Gastroesophageal sphincter (tissue), 4 donors: ENCODE data around the gene TP73. TPM values are rescaled to one million over a fixed set of nuclear protein-coding genes. Genes with fewer than 3 reads are reported as not detected.

Source experiments
- ATAC-seq: fragments of 150-250 bp; one replicate; pipeline ENCODE4 v1.9.1; 2016; ENCODE audit warnings: mild to moderate bottlenecking, moderate library complexity
- H3K27ac ChIP-seq, 4 donors: fragments of 200-600 bp; sonication (generic) in 3 of 4; 1 replicate in 3 of 4; 2 replicates in 1 of 4; pipeline ENCODE4 v1.5.1; 2016 to 2019
- H3K27me3 ChIP-seq: fragments of 200-600 bp; sonication (generic); one replicate; pipeline ENCODE4 v1.5.1; 2019
- H3K36me3 ChIP-seq, 2 donors: fragments of 200-600 bp; sonication (generic); one replicate each; pipeline ENCODE4 v1.5.1; 2019; ENCODE audit warnings: control low read depth in 1 of 2
- H3K4me1 ChIP-seq, 3 donors: fragments of 200-600 bp; sonication (generic); 1 replicate in 2 of 3; 2 replicates in 1 of 3; pipeline ENCODE4 v1.5.1; 2016 to 2019; ENCODE audit warnings: control low read depth in 2 of 3
- H3K4me3 ChIP-seq, 2 donors: fragments of 200-600 bp; sonication (generic); one replicate each; pipeline ENCODE4 v1.5.1; 2019; ENCODE audit warnings: mild to moderate bottlenecking in 1 of 2, moderate library complexity in 1 of 2
- H3K9me3 ChIP-seq, 3 donors: fragments of 200-600 bp; sonication (generic); one replicate each; pipeline ENCODE4 v1.5.1; 2017 to 2019; ENCODE audit warnings: control low read depth in 2 of 3
- EP300 ChIP-seq: sonication (generic); formaldehyde crosslinking; IDR thresholded peaks from one replicate; pipeline ENCODE4 v1.6.1; 2017; ENCODE audit warnings: antibody characterized with exemption, mild to moderate bottlenecking
- POLR2A ChIP-seq, 2 donors: fragments of 450-650 bp; IDR thresholded peaks; one replicate each; pipeline ENCODE4 v1.6.1; 2017; ENCODE audit warnings: antibody characterized with exemption in 2 of 2, mild to moderate bottlenecking in 2 of 2, moderate library complexity in 1 of 2
- POLR2AphosphoS5 ChIP-seq: sonication (generic); formaldehyde crosslinking; IDR thresholded peaks from one replicate; pipeline ENCODE4 v1.6.1; 2017; ENCODE audit warnings: antibody characterized with exemption
- WGBS, 2 donors: methylation state at CpG; one replicate each; pipeline ENCODE4 v1.1.5; 2018; ENCODE audit warnings: low coverage in 1 of 2; 5-methylcytosine and 5-hydroxymethylcytosine counted together
- total RNA-seq, 4 donors: library from RNA; depleted of rRNA; stranded (reverse); fragments of >200 nt; gene quantifications; one replicate each; pipeline ENCODE4 v1.1.0, GENCODE V29; 2016
- TF ChIP-seq, protein P1 (sequence below), 4 experiments: fragments of 200-600 bp in 2 of 4; fragments of 450-650 bp in 2 of 4; sonication (generic) in 1 of 4; IDR thresholded peaks; one replicate each; pipeline ENCODE4 v1.5.1; 2017 to 2019; ENCODE audit warnings: antibody characterized with exemption in 4 of 4, mild to moderate bottlenecking in 2 of 4, moderate library complexity in 2 of 4

The TP73 gene
- total RNA-seq, 4 donors from 2014 or later: 0.19 to 0.22 TPM; not detected in 2

DNA sequence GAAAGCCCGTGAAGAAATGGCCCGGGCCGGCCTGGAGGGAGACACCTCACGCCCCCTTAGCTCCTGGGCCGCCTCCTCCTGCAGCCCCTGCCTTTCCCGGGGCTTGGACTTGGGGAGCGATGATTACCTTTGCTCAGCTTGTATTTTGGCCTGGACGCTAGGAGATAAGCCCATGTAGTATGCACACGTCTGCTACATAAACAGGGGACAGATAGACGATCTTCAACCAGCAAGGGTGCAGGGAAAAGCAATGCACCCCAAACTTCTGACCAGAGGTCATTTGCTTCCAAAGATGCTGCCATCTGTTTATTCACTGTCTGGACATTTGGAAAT is 936 bp downstream of the TP73 start:
- peaks cover 77% of the 10 kb centered on the region for H3K27me3 ChIP-seq
- no peak overlapping the region for H3K27ac ChIP-seq
- peaks cover 2 to 45% (median 26%) of the 10 kb centered on the region in 3 donors for H3K4me1 ChIP-seq
- TF ChIP-seq POLR2A (IDR thresholded peaks at IDR 0.05) (no peak), POLR2AphosphoS5 (no peak), EP300 (no peak)
- TF ChIP-seq, protein P1, sequence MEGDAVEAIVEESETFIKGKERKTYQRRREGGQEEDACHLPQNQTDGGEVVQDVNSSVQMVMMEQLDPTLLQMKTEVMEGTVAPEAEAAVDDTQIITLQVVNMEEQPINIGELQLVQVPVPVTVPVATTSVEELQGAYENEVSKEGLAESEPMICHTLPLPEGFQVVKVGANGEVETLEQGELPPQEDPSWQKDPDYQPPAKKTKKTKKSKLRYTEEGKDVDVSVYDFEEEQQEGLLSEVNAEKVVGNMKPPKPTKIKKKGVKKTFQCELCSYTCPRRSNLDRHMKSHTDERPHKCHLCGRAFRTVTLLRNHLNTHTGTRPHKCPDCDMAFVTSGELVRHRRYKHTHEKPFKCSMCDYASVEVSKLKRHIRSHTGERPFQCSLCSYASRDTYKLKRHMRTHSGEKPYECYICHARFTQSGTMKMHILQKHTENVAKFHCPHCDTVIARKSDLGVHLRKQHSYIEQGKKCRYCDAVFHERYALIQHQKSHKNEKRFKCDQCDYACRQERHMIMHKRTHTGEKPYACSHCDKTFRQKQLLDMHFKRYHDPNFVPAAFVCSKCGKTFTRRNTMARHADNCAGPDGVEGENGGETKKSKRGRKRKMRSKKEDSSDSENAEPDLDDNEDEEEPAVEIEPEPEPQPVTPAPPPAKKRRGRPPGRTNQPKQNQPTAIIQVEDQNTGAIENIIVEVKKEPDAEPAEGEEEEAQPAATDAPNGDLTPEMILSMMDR (IDR thresholded peaks at IDR 0.05): no peak
- H3K4me3 ChIP-seq: no peak overlapping the region
- no peak for ATAC-seq
- no peaks in the 10 kb centered on the region for H3K36me3 ChIP-seq
- no peaks in the 10 kb centered on the region for H3K9me3 ChIP-seq
- WGBS, 2 donors: 27 to 80% methylated on average over 2 to 4 of the region's 10 CpGs

DNA sequence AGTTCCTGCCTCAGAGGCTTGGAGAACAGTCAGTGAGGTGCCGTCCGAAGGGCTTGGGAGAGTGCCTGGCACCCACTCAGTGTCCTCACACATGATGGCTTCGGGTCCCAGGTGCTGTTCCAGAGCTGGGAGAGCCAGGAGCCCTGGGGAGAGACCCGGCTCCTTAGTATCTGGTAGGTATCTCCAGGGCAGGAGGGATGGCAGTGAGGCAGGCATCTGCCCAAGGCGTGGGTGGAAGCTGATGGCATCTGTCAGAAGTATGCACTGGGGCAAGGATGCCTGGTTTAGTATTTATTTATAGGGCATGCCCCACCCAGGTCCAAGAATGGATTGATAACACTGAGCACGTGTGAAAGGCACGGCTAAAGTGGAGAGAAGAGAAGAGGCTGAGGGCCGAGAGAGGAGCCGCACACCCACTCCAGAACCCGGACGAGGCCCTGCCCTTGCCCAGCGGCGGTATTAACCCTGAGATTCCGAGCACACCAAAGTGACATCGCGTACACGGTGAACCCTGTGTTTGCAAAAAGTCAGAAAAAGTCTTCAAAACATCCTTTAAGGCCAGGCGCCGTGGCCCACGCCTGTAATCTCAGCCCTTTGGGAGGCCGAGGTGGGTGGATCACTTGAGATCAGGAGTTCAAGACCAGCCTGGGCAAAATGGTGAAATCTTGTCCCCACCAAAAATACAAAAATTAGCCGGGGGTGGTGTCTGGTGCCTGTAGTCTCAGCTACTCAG is 2.4 kb downstream of the TP73 start:
- H3K27me3 ChIP-seq: peaks cover 79% of the 10 kb centered on the region
- H3K4me3 ChIP-seq: no peak overlapping the region
- H3K9me3 ChIP-seq: no peaks in the 10 kb centered on the region
- no peak for TF ChIP-seq POLR2AphosphoS5
- no peak for TF ChIP-seq EP300
- TF ChIP-seq, protein P1 (IDR thresholded peaks at IDR 0.05): no peak
- no peak for TF ChIP-seq POLR2A (IDR thresholded peaks at IDR 0.05)
- ATAC-seq: no peak
- WGBS, 2 donors: 79% methylated on average over 8 of the region's 22 CpGs; no CpG with 5 or more reads in 1 of the 2 donors
- no peak overlapping the region for H3K27ac ChIP-seq
- peaks cover 2 to 31% (median 21%) of the 10 kb centered on the region in 3 donors for H3K4me1 ChIP-seq
- H3K36me3 ChIP-seq: no peaks in the 10 kb centered on the region

DNA sequence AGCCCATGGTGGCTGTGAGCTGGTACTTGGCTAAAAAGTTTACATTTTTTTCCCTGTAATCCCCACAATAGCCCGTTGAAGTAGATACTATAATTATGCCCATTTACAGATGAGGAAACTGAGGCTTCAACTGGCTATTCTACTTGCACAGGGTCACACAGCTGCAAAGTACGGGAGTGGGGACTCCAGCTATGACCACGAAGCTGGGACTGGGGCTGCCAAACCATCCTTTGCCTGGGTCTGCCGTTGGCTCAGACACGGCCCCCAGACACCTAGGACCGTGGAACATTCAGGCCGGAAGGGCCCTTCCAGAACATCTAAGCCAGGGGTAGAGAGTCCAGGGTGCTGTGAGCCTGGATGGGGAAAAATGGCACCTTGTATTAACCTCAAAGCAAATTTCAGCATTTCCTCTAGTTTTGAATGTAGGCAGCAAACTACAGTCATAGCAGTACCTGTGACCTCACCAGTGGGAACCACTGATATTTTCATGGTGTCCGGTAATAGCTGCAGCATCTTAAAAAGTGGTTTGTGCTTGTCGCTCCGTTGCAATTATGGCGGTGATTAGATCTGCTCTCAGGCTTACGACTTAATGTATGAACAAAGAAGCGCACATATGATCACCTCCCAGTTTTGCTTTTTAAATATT is 4.3 kb downstream of the TP73 start:
- no peaks in the 10 kb centered on the region for H3K36me3 ChIP-seq
- 82 to 85% methylated on average over 6 to 8 of the region's 13 CpGs for WGBS, 2 donors
- ATAC-seq: no peak
- peaks cover 66% of the 10 kb centered on the region for H3K27me3 ChIP-seq
- H3K4me3 ChIP-seq: no peak overlapping the region
- no peaks in the 10 kb centered on the region for H3K9me3 ChIP-seq
- no peak overlapping the region for H3K27ac ChIP-seq
- peaks cover 0 to 15% (median 6%) of the 10 kb centered on the region in 3 donors for H3K4me1 ChIP-seq
- TF ChIP-seq POLR2A (IDR thresholded peaks at IDR 0.05) (no peak), POLR2AphosphoS5 (no peak), EP300 (no peak)
- TF ChIP-seq, protein P1 (IDR thresholded peaks at IDR 0.05): no peak

DNA sequence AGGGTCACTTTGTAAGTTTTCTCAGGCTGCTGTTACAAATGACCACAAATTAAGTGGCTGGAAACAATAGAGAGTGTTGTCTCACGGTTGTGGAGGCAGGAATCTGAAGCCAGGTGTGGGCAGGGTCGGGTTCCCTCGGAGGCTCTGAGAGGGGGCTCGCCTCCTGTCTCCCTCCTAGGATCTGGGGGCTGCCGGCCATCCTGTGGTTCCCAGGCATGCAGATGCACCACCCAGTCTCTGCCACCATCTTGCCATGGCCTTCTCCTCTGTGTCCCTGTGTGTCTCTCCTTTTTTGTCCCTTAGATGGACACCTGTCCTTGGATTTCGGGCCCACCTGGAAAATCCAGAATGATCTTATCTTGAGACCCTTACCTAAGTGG is 4.8 kb downstream of the TP73 start:
- Histone ChIP-seq H3K9me3 (no peaks in the 10 kb centered on the region), H3K27me3 (peaks cover 64% of the 10 kb centered on the region), H3K4me3 (no peak overlapping the region), H3K27ac (no peak overlapping the region), H3K36me3 (no peaks in the 10 kb centered on the region), H3K4me1 (peaks cover 0 to 10% (median under 1%) of the 10 kb centered on the region in 3 donors)
- ATAC-seq: no peak
- TF ChIP-seq, protein P1 (IDR thresholded peaks at IDR 0.05): no peak
- TF ChIP-seq POLR2A (IDR thresholded peaks at IDR 0.05) (no peak), POLR2AphosphoS5 (no peak), EP300 (no peak)
- 70 to 82% methylated on average over 4 to 5 of the region's 6 CpGs for WGBS, 2 donors
